OCI-LY1 (cell line): ENCODE measurements around the gene CPNE7.

Experiments used
- EZH2 ChIP-seq: fragments of 200-600 bp; sonication (generic), shearing (Covaris generic); IDR thresholded peaks from 2 replicates; pipeline ENCODE4 v1.8.0; 2017; ENCODE audit warnings: borderline replicate concordance, mixed run types, mild to moderate bottlenecking, antibody characterized with exemption, low read length, moderate library complexity, mixed read lengths
- TF ChIP-seq, protein P1 (sequence below): fragments of 200-600 bp; sonication (generic), shearing (Covaris generic); IDR thresholded peaks from 2 replicates; pipeline ENCODE4 v1.5.1; 2017; ENCODE audit warnings: mild to moderate bottlenecking, antibody characterized with exemption, low read length, moderate library complexity, mixed read lengths

DNA sequence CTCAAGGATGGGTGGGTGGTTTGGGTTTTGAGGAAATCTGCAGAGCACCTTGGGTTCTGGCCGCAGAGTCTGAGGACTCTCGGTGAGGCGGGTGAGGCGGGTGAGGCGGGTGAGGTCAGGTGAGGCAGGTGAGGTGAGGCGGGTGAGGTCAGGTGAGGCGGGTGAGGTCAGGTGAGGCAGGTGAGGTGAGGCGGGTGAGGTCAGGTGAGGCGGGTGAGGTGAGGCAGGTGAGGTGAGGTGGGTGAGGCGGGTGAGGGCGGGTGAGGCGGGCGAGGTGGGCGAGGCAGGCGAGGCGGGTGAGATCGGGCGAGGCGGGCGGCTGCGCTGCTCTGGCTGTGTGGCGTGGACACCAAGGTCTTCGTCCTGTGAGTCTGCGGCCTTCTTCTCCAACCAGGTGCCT, 39.2 kb upstream of the CPNE7 start:
- TF ChIP-seq, protein P1, sequence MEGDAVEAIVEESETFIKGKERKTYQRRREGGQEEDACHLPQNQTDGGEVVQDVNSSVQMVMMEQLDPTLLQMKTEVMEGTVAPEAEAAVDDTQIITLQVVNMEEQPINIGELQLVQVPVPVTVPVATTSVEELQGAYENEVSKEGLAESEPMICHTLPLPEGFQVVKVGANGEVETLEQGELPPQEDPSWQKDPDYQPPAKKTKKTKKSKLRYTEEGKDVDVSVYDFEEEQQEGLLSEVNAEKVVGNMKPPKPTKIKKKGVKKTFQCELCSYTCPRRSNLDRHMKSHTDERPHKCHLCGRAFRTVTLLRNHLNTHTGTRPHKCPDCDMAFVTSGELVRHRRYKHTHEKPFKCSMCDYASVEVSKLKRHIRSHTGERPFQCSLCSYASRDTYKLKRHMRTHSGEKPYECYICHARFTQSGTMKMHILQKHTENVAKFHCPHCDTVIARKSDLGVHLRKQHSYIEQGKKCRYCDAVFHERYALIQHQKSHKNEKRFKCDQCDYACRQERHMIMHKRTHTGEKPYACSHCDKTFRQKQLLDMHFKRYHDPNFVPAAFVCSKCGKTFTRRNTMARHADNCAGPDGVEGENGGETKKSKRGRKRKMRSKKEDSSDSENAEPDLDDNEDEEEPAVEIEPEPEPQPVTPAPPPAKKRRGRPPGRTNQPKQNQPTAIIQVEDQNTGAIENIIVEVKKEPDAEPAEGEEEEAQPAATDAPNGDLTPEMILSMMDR = no peak
- TF ChIP-seq EZH2 = no peak
